Esophagus squamous epithelium (tissue), 5 donors: ENCODE data around the gene MSX1. TPM values are rescaled to one million over a fixed set of nuclear protein-coding genes. Genes with fewer than 3 reads are reported as not detected.

ENCODE experiments used
- DNase-seq: peaks from one replicate; lab custom pipeline; 2025; lab: John Stamatoyannopoulos, UW
- H3K27ac ChIP-seq, 4 donors: fragments of 200-600 bp; sonication (generic); one replicate each; pipeline ENCODE4 v1.5.1; 2016 to 2019; ENCODE audit warnings: mild to moderate bottlenecking in 1 of 4
- H3K27me3 ChIP-seq, 4 donors: fragments of 200-600 bp; sonication (generic); 1 replicate in 3 of 4; 2 replicates in 1 of 4; pipeline versions ENCODE4 v1.5.1 to v1.6.0; 2017 to 2021; ENCODE audit warnings: antibody characterized with exemption in 1 of 4
- H3K36me3 ChIP-seq, 3 donors: fragments of 200-600 bp; sonication (generic); one replicate each; pipeline ENCODE4 v1.5.1; 2016 to 2019
- H3K4me1 ChIP-seq, 3 donors: fragments of 200-600 bp; sonication (generic); one replicate each; pipeline ENCODE4 v1.5.1; 2017 to 2019
- H3K4me3 ChIP-seq, 4 donors: fragments of 200-600 bp; sonication (generic); 1 replicate in 3 of 4; 2 replicates in 1 of 4; pipeline ENCODE4 v1.5.1; 2016 to 2019; ENCODE audit warnings: mild to moderate bottlenecking in 2 of 4, moderate library complexity in 1 of 4
- H3K9me3 ChIP-seq, 3 donors: fragments of 200-600 bp; sonication (generic); one replicate each; pipeline ENCODE4 v1.5.1; 2016 to 2019
- CTCF ChIP-seq, 6 experiments: fragments of 450-650 bp in 4 of 6; fragments of 200-600 bp in 2 of 6; sonication (generic) in 2 of 6; IDR thresholded peaks; one replicate each; pipeline ENCODE4 v1.5.1; 2016 to 2019; ENCODE audit warnings: antibody characterized with exemption in 6 of 6, mild to moderate bottlenecking in 4 of 6, moderate library complexity in 4 of 6
- POLR2A ChIP-seq, 4 donors: fragments of 450-650 bp; IDR thresholded peaks; one replicate each; pipeline ENCODE4 v1.6.1; 2017; ENCODE audit warnings: antibody characterized with exemption in 4 of 4, mild to moderate bottlenecking in 4 of 4, moderate library complexity in 3 of 4
- WGBS, 2 donors: methylation state at CpG; one replicate each; pipeline ENCODE4 v1.1.5; 2018; 5-methylcytosine and 5-hydroxymethylcytosine counted together
- intact Hi-C: fragments of 100-400 bp; cut with DNase I; formaldehyde crosslinking; loops from one replicate; pipeline ENCODE4 v1.15.0; 2022
- total RNA-seq, 4 donors: library from RNA; depleted of rRNA; stranded (reverse); fragments of >200 nt; gene quantifications; one replicate each; pipeline ENCODE4 v1.1.0, GENCODE V29; 2016
- donor health status: DM: yes; HTN: yes; CAD: no.

MSX1 gene
- total RNA-seq, 4 donors from 2014 or later, result 0.76 to 1.4 TPM; not detected in 2

GRCh38 chr4:4838936-4839810, 20.3 kb upstream of the MSX1 start:
- Histone ChIP-seq H3K4me3 (no peak overlapping the region), H3K27ac (no peak overlapping the region), H3K4me1 (no peaks in the 10 kb centered on the region), H3K27me3 (peaks cover 0 to 60% (median 0%) of the 10 kb centered on the region in 4 donors), H3K36me3 (no peaks in the 10 kb centered on the region), H3K9me3 (peaks cover 0 to 8% (median 0%) of the 10 kb centered on the region in 3 donors)
- WGBS, 2 donors, result 36 to 50% methylated on average over 10 to 12 of the region's 16 CpGs
- intact Hi-C loops, result no loop called here
- DNase-seq, result no peak
- TF ChIP-seq POLR2A (IDR thresholded peaks at IDR 0.05) (no peak), CTCF (IDR thresholded peaks at IDR 0.05) (no peak)

GRCh38 chr4:4840351-4840750, 19.1 kb upstream of the MSX1 start:
- no peak overlapping the region for H3K4me3 ChIP-seq
- TF ChIP-seq POLR2A (IDR thresholded peaks at IDR 0.05) (no peak), CTCF (IDR thresholded peaks at IDR 0.05) (no peak)
- peaks cover 0 to 71% (median 0%) of the 10 kb centered on the region in 4 donors for H3K27me3 ChIP-seq
- intact Hi-C loops, result no loop called here
- H3K4me1 ChIP-seq, result no peaks in the 10 kb centered on the region
- no peak overlapping the region for H3K27ac ChIP-seq
- H3K36me3 ChIP-seq, result no peaks in the 10 kb centered on the region
- WGBS, 2 donors, result 44 to 47% methylated on average over 3 to 9 of the region's 9 CpGs
- no peak for DNase-seq
- peaks cover 0 to 8% (median 0%) of the 10 kb centered on the region in 3 donors for H3K9me3 ChIP-seq

- TF ChIP-seq POLR2A (IDR thresholded peaks at IDR 0.05) (no peak), CTCF (IDR thresholded peaks at IDR 0.05) (no peak)
- H3K36me3 ChIP-seq, result no peaks in the 10 kb centered on the region
- intact Hi-C loops, result no loop called here
- no peak overlapping the region for H3K27ac ChIP-seq
- H3K4me1 ChIP-seq, result no peaks in the 10 kb centered on the region
- peaks cover 0 to 3% (median 0%) of the 10 kb centered on the region in 3 donors for H3K9me3 ChIP-seq
- no peak for DNase-seq
- 73 to 86% methylated on average over 2 to 6 of the region's 9 CpGs for WGBS, 2 donors
- peaks cover 0 to 75% (median 0%) of the 10 kb centered on the region in 4 donors for H3K27me3 ChIP-seq
- no peak overlapping the region for H3K4me3 ChIP-seq
Measured at GRCh38 chr4:4841156-4841555, 18.3 kb upstream of the MSX1 start.

- no peak overlapping the region for H3K27ac ChIP-seq
- H3K27me3 ChIP-seq, result peaks cover 0 to 89% (median 0%) of the 10 kb centered on the region in 4 donors
- intact Hi-C loops, result no loop called here
- no peak overlapping the region for H3K4me3 ChIP-seq
- H3K36me3 ChIP-seq, result no peaks in the 10 kb centered on the region
- no peaks in the 10 kb centered on the region for H3K9me3 ChIP-seq
- 70 to 83% methylated on average over 8 to 14 of the region's 15 CpGs for WGBS, 2 donors
- H3K4me1 ChIP-seq, result no peaks in the 10 kb centered on the region
- TF ChIP-seq CTCF (IDR thresholded peaks at IDR 0.05), result no peak
- no peak for TF ChIP-seq POLR2A (IDR thresholded peaks at IDR 0.05)
- no peak for DNase-seq
Measured at GRCh38 chr4:4842476-4843441, 16.7 kb upstream of the MSX1 start.
